Measurements from ENCODE around the gene SLC4A9. TPM values are rescaled to one million over a fixed set of nuclear protein-coding genes. Genes with fewer than 3 reads are reported as not detected.

SLC4A9 gene
- total and polyA plus RNA-seq, 9 donors = 0.13 TPM; not detected in 8

DNA sequence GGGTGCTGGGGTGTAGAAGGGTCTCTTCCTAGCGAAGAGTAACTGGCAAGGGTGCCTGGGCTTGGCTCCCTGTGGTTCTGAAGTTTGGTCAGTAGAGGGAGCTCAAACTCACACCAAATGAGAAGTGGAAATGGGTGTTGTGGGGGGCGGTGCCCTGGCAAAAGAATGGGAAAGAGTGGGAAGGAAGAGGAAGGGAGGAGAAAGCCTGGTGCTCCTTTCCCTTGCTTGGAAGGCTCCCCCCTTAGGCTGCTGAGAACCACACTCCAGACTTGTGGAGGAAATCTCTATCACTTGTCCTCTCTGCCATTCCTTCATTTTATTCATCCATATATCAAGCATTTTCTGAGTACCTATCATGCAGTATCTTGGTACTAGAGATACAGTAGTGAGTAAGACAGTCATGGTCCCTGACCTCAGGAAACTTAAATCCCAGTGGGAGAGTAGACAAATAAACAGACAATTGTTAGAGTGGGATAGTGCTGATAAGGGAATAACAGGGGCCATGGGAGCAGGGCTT is 13.0 kb downstream of the SLC4A9 start:
- Histone ChIP-seq H3K36me3 (no peaks in the 10 kb centered on the region), H3K27ac (no peak overlapping the region), H3K27me3 (no peaks in the 10 kb centered on the region), H3K4me3 (no peak overlapping the region), H3K9me3 (no peaks in the 10 kb centered on the region), H3K4me1 (ENCODE audit: insufficient read depth) (no peaks in the 10 kb centered on the region)
- TF ChIP-seq POLR2A (IDR thresholded peaks at IDR 0.05) (no peak), EP300 (IDR thresholded peaks at IDR 0.05) (no peak)
- TF ChIP-seq, protein P1, sequence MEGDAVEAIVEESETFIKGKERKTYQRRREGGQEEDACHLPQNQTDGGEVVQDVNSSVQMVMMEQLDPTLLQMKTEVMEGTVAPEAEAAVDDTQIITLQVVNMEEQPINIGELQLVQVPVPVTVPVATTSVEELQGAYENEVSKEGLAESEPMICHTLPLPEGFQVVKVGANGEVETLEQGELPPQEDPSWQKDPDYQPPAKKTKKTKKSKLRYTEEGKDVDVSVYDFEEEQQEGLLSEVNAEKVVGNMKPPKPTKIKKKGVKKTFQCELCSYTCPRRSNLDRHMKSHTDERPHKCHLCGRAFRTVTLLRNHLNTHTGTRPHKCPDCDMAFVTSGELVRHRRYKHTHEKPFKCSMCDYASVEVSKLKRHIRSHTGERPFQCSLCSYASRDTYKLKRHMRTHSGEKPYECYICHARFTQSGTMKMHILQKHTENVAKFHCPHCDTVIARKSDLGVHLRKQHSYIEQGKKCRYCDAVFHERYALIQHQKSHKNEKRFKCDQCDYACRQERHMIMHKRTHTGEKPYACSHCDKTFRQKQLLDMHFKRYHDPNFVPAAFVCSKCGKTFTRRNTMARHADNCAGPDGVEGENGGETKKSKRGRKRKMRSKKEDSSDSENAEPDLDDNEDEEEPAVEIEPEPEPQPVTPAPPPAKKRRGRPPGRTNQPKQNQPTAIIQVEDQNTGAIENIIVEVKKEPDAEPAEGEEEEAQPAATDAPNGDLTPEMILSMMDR (IDR thresholded peaks at IDR 0.05) = peak; percentile 50 to 81 (median 65)
- WGBS, 3 donors = 4 to 10% (median 5%) methylated on average over 2 of the region's 2 CpGs
- peak; percentile 65 to 82 (median 76) for DNase-seq
- intact Hi-C loops (cut with DNase I) = loop anchor here in 1 of 4 donors (10.0 kb wide), 1 partner anchor 262 kb away; the partner anchor contains the start of genes CD14 and TMCO6

DNA sequence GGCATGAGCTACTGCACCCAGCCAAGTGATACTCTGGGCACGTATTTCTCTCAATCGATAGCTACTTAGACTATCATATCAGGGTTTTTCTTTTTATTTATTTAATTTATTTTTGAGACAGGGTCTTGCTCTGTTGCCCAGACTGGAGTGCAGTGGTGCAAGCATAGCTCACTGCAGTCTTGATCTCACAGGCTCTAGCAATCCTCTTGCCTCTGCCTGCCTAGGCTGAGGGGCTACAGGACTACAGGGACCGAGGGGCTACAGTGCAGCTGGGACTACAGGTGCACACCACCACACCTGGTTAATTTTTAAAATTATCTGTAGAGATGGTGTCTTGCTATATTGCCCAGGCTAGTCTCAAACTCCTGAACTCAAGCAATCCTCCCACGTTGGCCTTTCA is 21.4 kb downstream of the SLC4A9 start:
- Histone ChIP-seq H3K4me1 (ENCODE audit: insufficient read depth) (no peaks in the 10 kb centered on the region), H3K4me3 (no peak overlapping the region), H3K27me3 (no peaks in the 10 kb centered on the region), H3K9me3 (no peaks in the 10 kb centered on the region), H3K36me3 (no peaks in the 10 kb centered on the region), H3K27ac (no peak overlapping the region)
- intact Hi-C loops (cut with DNase I) = loop anchor here in 1 of 4 donors (10.0 kb wide), 1 partner anchor 673 kb away; the partner anchor contains the start of gene PCDHB1
- no peak for TF ChIP-seq POLR2A (IDR thresholded peaks at IDR 0.05)
- TF ChIP-seq, protein P1 (IDR thresholded peaks at IDR 0.05) = no peak
- no peak for TF ChIP-seq EP300 (IDR thresholded peaks at IDR 0.05)
- WGBS, 3 donors = 87 to 94% (median 89%) methylated on average over 4 of the region's 4 CpGs
- no peak for DNase-seq

DNA sequence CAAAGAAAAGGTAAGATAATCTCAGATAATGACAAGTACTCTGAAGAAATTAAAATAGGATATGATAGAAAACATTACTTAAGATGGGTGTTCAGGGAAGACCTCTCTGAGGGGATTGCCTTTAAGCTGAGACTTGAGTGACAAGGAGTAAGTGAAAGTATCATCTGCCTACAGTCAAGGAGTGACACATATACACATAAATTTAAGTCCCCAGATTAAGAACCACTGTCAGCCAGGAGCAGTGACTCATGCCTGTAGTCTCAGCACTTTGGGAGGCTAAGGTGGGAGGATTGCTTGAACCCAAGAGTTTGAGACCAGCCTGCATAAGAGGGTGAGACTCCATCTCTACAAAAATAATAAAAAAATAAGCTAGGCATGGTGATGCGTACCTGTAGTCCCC is 22.0 kb downstream of the SLC4A9 start:
- H3K27me3 ChIP-seq = no peaks in the 10 kb centered on the region
- no peaks in the 10 kb centered on the region for H3K9me3 ChIP-seq
- 91 to 93% (median 92%) methylated on average over 1 of the region's 1 CpG for whole genome bisulfite sequencing, 3 donors
- H3K4me3 ChIP-seq = no peak overlapping the region
- H3K27ac ChIP-seq = no peak overlapping the region
- intact Hi-C loops (cut with DNase I) = loop anchor here in 1 of 4 donors (10.0 kb wide), 1 partner anchor 673 kb away; the partner anchor contains the start of gene PCDHB1
- H3K36me3 ChIP-seq = no peaks in the 10 kb centered on the region
- no peaks in the 10 kb centered on the region for H3K4me1 ChIP-seq (ENCODE audit: insufficient read depth)
- DNase-seq = no peak
- no peak for TF ChIP-seq POLR2A (IDR thresholded peaks at IDR 0.05)
- TF ChIP-seq, protein P1 (IDR thresholded peaks at IDR 0.05) = no peak
- TF ChIP-seq EP300 (IDR thresholded peaks at IDR 0.05) = no peak

DNA sequence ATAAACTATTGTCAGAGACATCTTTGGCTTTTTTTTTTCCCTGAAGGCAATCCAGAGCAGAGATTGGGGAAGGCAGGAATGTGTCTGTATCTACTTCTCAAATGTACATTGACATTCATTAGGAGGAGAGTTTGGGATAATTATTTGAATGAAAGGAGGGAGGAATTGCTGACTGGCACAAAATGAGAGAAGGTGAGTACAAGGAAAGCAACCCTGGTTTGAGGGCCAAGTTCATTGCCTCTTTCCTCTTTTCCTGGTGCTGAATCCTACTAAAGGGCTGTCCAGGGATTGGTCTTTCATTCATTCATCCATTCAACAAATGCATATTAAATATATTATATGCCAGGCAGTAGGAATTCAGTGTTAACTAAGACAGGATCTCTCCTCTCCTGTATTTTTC is 22.9 kb downstream of the SLC4A9 start:
- TF ChIP-seq POLR2A (IDR thresholded peaks at IDR 0.05) (no peak), EP300 (IDR thresholded peaks at IDR 0.05) (no peak)
- TF ChIP-seq, protein P1 (IDR thresholded peaks at IDR 0.05) = no peak
- H3K9me3 ChIP-seq = no peaks in the 10 kb centered on the region
- no peak overlapping the region for H3K27ac ChIP-seq
- H3K4me1 ChIP-seq (ENCODE audit: insufficient read depth) = no peaks in the 10 kb centered on the region
- intact Hi-C loops (cut with DNase I) = loop anchor here in 1 of 4 donors (10.0 kb wide), 1 partner anchor 672 kb away; the partner anchor contains the start of gene PCDHB1
- no peaks in the 10 kb centered on the region for H3K27me3 ChIP-seq
- no peak for DNase-seq
- no peak overlapping the region for H3K4me3 ChIP-seq
- no peaks in the 10 kb centered on the region for H3K36me3 ChIP-seq
